ENCODE measurements around the gene MAP3K6.
"Not testable (repeated sequence)": the region's sequence is repeated elsewhere in the genome, so short reads cannot be mapped to it uniquely, and the experiment has no call there.

The MAP3K6 gene

DNA sequence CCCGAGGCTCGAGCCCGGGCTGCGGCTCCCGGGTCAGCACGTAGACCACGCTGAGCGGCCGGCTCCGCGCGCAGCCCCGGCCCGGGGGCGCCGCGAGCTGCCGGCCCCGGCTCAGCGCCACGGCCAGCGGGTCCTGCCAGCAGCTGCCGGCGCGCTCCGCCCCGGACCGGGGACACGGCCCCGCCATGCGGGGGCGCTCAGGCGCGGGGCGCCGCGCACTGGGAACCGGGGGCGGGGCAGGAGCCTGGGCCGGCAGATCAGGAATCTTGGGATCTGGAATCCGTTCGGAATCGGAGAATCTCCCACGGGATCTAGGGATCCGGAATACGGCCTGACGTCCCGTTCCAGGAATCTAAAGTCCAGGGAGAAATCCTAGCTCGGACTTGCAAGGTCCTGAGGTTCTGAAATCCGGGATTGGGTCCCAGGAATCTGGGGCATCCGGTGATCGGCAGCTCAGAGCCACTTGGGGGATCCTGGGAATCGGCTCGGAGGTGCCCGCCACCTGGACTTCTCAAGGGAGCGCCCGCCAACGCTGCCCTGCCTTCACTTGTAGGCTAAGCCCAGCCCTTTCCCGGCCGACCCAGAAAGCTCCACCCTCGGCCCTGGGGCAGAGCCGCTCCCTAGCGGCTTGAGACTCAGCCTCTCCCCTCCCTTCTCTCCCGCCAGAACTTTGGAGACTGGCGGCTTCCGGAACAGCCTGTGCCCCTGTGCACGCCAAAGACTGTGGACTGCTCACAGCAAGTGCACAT, at the start of gene MAP3K6:
TSS of gene MAP3K6 (minus strand) at position 551 of the 749 bp plus-strand sequence. CDS start at position 187, 364 bp downstream.
- FAIRE-seq, result no peak

DNA sequence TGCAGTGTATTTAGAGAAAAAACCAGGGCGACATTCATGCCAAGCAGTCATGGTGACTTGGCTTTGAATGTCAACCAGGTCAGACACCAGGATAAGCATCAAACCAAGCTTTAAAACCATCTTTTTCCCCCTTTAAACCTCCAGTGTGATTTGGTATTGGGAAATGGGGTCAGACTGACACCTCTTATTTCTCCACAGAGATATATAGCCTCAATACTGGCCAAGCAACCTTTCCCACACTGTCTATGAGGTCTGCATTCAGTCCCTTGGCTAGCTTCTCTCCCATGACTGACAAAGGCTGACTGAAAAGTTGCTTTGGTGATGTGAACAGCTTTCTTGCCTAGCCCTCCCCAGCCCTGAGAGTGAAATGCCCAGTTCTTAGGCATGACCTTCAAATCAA, 47.3 kb upstream of the MAP3K6 start:
- FAIRE-seq, result no peak

GRCh38 chr1:27413004-27413403, 46.2 kb upstream of the MAP3K6 start:
- FAIRE-seq, result no peak

DNA sequence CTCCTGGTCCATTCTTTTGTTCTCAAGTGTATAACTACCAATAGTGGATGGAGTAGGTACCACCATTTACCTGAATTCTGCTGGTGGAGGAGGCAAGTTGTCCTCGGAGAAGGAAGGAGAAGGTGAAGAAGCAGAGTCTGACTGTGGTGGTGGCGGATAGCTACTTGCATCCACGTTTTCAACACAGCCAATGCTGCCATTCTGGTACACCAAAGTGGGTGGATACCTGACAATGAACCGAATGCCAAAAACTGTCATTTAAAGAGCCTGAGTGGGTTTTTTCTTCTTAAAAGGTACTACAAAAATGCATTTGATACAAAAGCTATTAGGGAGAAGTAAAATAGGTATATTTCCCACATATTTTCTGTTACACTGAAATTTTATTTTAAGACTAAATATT, 45.7 kb upstream of the MAP3K6 start:
- FAIRE-seq, result no peak

- FAIRE-seq, result no peak
Measured at GRCh38 chr1:27410709-27411108, 43.9 kb upstream of the MAP3K6 start.

- FAIRE-seq, result no peak
Measured at GRCh38 chr1:27409669-27410068, 42.9 kb upstream of the MAP3K6 start.

GRCh38 chr1:27408151-27408550, 41.4 kb upstream of the MAP3K6 start:
- FAIRE-seq, result no peak

DNA sequence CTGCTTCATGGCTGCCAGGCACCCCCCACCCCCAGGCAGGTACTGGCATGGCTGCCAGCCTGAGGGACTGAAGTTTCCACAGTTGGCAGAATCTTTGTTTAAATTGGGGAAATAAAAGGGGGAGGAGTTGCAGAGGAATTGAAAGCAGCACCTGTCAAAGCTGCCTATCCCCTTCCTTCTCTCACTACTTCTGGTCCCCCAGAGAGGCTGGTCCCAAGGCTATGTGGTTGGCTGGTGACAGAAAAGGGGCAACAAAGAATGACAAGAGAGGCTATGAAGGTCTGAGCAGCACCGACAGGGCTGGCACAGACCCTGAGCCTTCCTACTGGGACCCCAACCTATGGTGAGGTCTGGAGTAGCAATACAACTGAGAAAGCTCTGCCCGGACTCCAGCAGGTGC, 40.0 kb upstream of the MAP3K6 start:
- not testable (repeated sequence) for FAIRE-seq

DNA sequence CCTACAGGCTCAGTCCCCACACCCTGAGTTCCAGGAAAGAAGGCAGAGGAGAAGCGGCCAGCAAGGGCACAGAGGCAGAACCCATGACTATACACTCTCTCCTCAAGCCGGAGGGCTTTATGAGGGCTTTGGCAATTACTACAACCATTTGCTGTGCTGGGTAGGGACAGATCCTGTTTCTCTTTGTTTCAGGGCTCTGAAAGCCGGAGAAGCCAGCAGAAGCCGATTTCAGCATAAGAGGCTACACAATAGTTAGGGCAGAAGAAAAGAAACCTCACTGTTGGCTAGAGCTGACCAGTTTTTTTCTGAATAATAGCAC, 39.6 kb upstream of the MAP3K6 start:
- FAIRE-seq, result no peak

- not testable (repeated sequence) for FAIRE-seq
Measured at GRCh38 chr1:27405598-27406361, 39.0 kb upstream of the MAP3K6 start.

DNA sequence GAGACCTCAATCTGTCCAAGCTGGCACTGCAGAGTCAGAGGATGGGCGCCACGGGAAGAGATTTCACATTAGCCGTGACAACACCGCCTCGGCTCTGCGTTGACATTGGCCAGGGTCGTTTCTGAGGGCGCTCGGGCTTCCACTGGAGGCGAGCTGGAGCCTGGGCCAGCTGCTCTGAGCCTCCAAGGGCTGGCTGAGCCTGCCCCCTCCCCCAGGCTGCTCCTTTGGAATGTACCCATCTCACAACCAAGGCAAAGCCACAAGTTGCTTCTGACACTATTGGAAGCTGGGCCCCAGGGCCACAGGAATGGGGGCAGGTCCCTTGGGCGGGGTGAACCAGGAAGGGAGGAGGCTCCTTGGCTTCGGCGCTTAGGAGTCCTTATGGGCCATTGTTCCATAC, 38.3 kb upstream of the MAP3K6 start:
- FAIRE-seq, result no peak

DNA sequence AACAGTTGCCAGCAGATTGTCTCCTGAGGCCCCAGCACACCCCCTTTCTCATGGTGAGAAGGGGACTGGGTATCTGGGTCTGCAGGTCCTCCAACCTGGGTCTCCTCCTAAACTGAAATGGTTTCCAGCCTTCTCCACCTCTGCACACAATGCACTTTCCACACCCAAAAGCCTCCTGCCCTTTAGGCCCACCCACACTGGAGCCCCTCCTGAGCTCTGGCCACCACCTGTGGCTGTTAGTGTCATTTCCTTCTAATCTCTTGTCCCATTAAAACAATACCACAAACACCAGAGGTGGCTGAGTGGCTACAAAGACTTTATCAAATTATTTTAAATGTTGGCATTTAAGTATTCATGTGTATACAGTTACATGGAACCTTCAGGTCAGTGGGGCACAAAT, 37.2 kb upstream of the MAP3K6 start:
- FAIRE-seq, result no peak

- FAIRE-seq, result no peak
Measured at GRCh38 chr1:27403065-27403726, 36.4 kb upstream of the MAP3K6 start.

DNA sequence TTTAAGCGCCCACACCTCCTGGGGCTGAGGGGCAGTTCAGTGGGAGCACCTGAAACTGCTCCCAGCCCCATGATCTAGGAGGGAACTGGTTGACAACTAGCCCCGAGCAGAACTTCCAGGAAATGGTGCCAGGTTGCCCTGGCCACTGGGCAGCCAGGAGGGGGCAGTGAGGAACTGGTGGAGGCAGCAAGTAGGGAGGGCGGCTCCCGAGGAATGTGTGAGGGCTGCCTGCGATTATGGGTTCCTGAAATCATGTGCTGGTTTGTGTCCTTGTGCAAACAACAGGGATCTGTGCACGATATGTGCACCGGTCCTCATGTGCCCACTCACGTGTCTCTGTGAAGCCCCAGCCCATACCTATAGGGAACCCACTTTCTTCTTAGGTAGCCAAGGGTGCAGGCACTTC, 35.6 kb upstream of the MAP3K6 start:
- no peak for FAIRE-seq

DNA sequence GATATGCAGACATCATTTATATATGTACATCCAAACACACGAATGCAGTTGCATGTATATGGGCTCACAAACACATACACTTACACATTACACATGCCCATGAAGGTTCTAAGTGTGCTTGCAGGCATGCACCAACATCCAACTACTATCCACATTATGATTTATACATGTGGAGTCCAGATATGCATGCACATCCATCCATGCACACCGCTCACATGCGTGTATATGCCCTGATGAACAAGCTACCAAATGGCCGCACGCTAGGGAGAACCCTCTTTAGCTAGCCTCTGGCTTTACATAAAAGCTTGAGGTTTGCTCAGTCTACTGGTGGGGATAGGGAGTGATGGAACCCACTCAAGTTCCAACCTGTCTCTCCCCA, 34.2 kb upstream of the MAP3K6 start:
- FAIRE-seq, result no peak

- no peak for FAIRE-seq
Measured at GRCh38 chr1:27400082-27400962, 33.6 kb upstream of the MAP3K6 start.

- FAIRE-seq, result no peak
Measured at GRCh38 chr1:27399251-27400025, 32.7 kb upstream of the MAP3K6 start.

DNA sequence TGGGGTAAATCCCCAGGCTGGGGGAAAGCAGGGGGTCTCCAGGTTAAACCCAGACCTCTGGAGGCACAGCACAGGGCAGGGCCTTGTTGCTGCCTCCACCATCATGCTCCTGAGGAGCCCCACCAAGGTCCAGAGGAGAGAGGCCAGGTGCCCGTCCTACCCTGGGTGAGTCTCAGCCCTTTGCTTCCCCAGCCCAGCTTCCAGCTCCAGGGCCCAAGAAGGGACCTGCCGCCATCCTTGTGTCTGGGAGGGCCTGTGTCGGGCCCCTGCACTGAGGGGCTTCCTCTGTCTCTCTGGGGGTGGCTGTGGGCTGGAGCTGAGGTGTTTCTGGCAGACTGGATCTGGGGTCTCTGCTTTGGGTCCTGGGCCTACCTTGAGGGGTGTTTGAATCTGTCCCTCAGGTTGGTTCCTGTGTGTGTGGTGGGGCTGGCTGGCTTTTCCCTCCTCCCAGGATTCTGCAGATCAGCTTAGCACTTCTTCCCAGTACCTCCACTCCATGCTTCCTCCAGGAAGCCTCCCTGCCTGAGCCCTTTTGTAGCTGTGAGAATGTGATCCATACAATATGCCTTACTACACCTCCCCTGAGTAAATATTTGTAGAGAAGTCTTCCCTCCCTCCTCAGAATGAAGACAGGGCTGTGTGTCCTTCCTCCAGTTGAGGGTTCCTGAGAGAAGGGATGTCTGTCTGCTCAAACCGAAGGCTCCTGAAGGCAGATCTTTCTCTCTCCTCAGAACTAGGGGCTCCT, 31.8 kb upstream of the MAP3K6 start:
- FAIRE-seq, result no peak

DNA sequence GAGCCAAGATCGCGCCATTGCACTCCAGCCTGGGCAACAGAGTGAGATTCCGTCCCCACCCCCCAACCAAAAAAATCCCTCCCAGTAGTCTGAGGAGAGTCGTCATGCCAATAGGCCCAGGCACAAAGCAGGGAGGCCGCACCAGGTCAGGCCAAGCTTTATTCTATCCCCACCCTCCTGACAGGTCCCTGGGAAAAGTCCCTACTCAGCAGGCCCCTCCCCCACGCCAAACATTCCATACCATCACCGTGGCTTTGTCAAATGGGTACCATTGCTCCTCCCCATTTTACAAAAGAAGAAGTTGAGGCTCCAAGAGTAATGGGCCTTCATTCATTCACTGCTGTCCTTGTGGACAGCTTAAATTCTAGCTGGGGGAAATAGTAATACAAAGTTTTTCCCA, 31.0 kb upstream of the MAP3K6 start:
- FAIRE-seq, result no peak

- FAIRE-seq, result no peak
Measured at GRCh38 chr1:27397110-27397509, 30.3 kb upstream of the MAP3K6 start.

- FAIRE-seq, result no peak
Measured at GRCh38 chr1:27395441-27396195, 28.9 kb upstream of the MAP3K6 start.
